ENCODE results near the gene FTSJ1.

- TF ChIP-seq, protein P1, sequence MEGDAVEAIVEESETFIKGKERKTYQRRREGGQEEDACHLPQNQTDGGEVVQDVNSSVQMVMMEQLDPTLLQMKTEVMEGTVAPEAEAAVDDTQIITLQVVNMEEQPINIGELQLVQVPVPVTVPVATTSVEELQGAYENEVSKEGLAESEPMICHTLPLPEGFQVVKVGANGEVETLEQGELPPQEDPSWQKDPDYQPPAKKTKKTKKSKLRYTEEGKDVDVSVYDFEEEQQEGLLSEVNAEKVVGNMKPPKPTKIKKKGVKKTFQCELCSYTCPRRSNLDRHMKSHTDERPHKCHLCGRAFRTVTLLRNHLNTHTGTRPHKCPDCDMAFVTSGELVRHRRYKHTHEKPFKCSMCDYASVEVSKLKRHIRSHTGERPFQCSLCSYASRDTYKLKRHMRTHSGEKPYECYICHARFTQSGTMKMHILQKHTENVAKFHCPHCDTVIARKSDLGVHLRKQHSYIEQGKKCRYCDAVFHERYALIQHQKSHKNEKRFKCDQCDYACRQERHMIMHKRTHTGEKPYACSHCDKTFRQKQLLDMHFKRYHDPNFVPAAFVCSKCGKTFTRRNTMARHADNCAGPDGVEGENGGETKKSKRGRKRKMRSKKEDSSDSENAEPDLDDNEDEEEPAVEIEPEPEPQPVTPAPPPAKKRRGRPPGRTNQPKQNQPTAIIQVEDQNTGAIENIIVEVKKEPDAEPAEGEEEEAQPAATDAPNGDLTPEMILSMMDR (IDR thresholded peaks at IDR 0.05): peak in 1 of 6 experiments; percentile 18
- TF ChIP-seq POLR2A (IDR thresholded peaks at IDR 0.05): no peak
These were observed 35.6 kb downstream of the FTSJ1 start for GRCh38 chrX:48511560-48511959.

Measured in Peyer's patch (tissue), 4 donors.